CD4-positive, alpha-beta T cell treated with Interleukin-10 for 1 hour (primary cell): ENCODE measurements around the gene ZSCAN5B.

Source experiments
- DNase-seq: peaks from one replicate; pipeline ENCODE4 v3.0.0-alpha.2; 2020

ZSCAN5B gene

GRCh38 chr19:56144376-56144775 is 53.2 kb downstream of the ZSCAN5B start:
- DNase-seq, result no peak

- DNase-seq, result no peak
Observed at GRCh38 chr19:56142897-56143434, 54.6 kb downstream of the ZSCAN5B start.

- DNase-seq, result no peak
Observed at GRCh38 chr19:56142087-56142787, 55.3 kb downstream of the ZSCAN5B start.

GRCh38 chr19:56141417-56141993 is 56.1 kb downstream of the ZSCAN5B start:
- DNase-seq, result peak; percentile 42

- peak; percentile 100 for DNase-seq
Observed at GRCh38 chr19:56140583-56141416, 56.8 kb downstream of the ZSCAN5B start, which contains the start of gene ZNF444. Gene ZNF444 (plus strand): TSS chr19:56141287. CDS start chr19:56146912, 5,625 bp downstream.

- no peak for DNase-seq
Observed at GRCh38 chr19:56139847-56140582, 57.6 kb downstream of the ZSCAN5B start.
